Measurements from ENCODE around the gene RAB8B. TPM values are rescaled to one million over a fixed set of nuclear protein-coding genes. Genes with fewer than 3 reads are reported as not detected.

Gene RAB8B
- total and polyA plus RNA-seq, 2 of the 13 experiments (the other 11 are each of a cell fraction or from before 2014, with no cell fraction given), result 6.8 to 14.2 TPM

GRCh38 chr15:63188926-63189871 lies at the start of gene RAB8B (continued):
- TF ChIP-seq, protein P1, sequence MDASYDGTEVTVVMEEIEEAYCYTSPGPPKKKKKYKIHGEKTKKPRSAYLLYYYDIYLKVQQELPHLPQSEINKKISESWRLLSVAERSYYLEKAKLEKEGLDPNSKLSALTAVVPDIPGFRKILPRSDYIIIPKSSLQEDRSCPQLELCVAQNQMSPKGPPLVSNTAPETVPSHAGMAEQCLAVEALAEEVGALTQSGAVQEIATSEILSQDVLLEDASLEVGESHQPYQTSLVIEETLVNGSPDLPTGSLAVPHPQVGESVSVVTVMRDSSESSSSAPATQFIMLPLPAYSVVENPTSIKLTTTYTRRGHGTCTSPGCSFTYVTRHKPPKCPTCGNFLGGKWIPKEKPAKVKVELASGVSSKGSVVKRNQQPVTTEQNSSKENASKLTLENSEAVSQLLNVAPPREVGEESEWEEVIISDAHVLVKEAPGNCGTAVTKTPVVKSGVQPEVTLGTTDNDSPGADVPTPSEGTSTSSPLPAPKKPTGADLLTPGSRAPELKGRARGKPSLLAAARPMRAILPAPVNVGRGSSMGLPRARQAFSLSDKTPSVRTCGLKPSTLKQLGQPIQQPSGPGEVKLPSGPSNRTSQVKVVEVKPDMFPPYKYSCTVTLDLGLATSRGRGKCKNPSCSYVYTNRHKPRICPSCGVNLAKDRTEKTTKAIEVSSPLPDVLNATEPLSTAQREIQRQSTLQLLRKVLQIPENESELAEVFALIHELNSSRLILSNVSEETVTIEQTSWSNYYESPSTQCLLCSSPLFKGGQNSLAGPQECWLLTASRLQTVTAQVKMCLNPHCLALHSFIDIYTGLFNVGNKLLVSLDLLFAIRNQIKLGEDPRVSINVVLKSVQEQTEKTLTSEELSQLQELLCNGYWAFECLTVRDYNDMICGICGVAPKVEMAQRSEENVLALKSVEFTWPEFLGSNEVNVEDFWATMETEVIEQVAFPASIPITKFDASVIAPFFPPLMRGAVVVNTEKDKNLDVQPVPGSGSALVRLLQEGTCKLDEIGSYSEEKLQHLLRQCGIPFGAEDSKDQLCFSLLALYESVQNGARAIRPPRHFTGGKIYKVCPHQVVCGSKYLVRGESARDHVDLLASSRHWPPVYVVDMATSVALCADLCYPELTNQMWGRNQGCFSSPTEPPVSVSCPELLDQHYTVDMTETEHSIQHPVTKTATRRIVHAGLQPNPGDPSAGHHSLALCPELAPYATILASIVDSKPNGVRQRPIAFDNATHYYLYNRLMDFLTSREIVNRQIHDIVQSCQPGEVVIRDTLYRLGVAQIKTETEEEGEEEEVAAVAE (CRISPR knock-in tag; IDR thresholded peaks at IDR 0.05; ENCODE audit: borderline replicate concordance), result 0 out of 2 replicates have a peak, but pooled peaks have one; percentile 44
- TF ChIP-seq ZFP91 (CRISPR knock-in tag; IDR thresholded peaks at IDR 0.05; ENCODE audit: borderline replicate concordance) (peak; percentile 25; the same call in 1 of the 2 replicates), ZNF605 (CRISPR knock-in tag; IDR thresholded peaks at IDR 0.05) (peak; percentile 50; the same call in 1 of the 2 replicates), ZMAT3 (CRISPR knock-in tag; conservative IDR thresholded peaks at IDR 0.05) (peak; percentile 47; the same call in 1 of the 2 replicates), SAFB2 (CRISPR knock-in tag; IDR thresholded peaks at IDR 0.05; ENCODE audit: borderline replicate concordance, low read depth) (no peak), ZXDC (CRISPR knock-in tag; IDR thresholded peaks at IDR 0.05) (0 out of 2 replicates have a peak, but pooled peaks have one; percentile 36), MXI1 (IDR thresholded peaks at IDR 0.05; ENCODE audit: borderline replicate concordance, low read depth, low read length) (peak; percentile 76; the same call in 1 of the 3 replicates), ZMYM4 (CRISPR knock-in tag; IDR thresholded peaks at IDR 0.05) (peak; percentile 55), SOX13 (IDR thresholded peaks at IDR 0.05) (no peak), SOX13 (CRISPR knock-in tag; conservative IDR thresholded peaks at IDR 0.05 in 1 of 2, IDR thresholded peaks at IDR 0.05 in 1 of 2) (peak in 1 of 2 experiments; percentile 20; a peak in 1 of 4 replicates), SSRP1 (CRISPR knock-in tag; IDR thresholded peaks at IDR 0.05) (no peak), SIX4 (CRISPR knock-in tag; IDR thresholded peaks at IDR 0.05) (0 out of 2 replicates have a peak, but pooled peaks have one; percentile 36)
- TF ChIP-seq, protein P2, sequence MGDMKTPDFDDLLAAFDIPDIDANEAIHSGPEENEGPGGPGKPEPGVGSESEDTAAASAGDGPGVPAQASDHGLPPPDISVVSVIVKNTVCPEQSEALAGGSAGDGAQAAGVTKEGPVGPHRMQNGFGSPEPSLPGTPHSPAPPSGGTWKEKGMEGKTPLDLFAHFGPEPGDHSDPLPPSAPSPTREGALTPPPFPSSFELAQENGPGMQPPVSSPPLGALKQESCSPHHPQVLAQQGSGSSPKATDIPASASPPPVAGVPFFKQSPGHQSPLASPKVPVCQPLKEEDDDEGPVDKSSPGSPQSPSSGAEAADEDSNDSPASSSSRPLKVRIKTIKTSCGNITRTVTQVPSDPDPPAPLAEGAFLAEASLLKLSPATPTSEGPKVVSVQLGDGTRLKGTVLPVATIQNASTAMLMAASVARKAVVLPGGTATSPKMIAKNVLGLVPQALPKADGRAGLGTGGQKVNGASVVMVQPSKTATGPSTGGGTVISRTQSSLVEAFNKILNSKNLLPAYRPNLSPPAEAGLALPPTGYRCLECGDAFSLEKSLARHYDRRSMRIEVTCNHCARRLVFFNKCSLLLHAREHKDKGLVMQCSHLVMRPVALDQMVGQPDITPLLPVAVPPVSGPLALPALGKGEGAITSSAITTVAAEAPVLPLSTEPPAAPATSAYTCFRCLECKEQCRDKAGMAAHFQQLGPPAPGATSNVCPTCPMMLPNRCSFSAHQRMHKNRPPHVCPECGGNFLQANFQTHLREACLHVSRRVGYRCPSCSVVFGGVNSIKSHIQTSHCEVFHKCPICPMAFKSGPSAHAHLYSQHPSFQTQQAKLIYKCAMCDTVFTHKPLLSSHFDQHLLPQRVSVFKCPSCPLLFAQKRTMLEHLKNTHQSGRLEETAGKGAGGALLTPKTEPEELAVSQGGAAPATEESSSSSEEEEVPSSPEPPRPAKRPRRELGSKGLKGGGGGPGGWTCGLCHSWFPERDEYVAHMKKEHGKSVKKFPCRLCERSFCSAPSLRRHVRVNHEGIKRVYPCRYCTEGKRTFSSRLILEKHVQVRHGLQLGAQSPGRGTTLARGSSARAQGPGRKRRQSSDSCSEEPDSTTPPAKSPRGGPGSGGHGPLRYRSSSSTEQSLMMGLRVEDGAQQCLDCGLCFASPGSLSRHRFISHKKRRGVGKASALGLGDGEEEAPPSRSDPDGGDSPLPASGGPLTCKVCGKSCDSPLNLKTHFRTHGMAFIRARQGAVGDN (CRISPR knock-in tag; IDR thresholded peaks at IDR 0.05), result peak; percentile 72
- TF ChIP-seq, protein P3, sequence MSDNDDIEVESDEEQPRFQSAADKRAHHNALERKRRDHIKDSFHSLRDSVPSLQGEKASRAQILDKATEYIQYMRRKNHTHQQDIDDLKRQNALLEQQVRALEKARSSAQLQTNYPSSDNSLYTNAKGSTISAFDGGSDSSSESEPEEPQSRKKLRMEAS (IDR thresholded peaks at IDR 0.05), result peak; percentile 52

Data from HepG2 (cell line).